Activated CD4-positive, alpha-beta T cell treated with anti-CD3 and anti-CD28 coated beads, Interleukin-2, amount 10 ng/mL, durations not matched to agents 24 days and 14 days (primary cell): ENCODE data around the gene HHIPL2. TPM values are rescaled to one million over a fixed set of nuclear protein-coding genes. Genes with fewer than 3 reads are reported as not detected.
A peak's percentile ranks its signal among the peaks of the same experiment; 100 is the strongest.

Source experiments
- DNase-seq: peaks from one replicate; pipeline ENCODE4 v3.0.0; 2022
- H3K27ac Mint-ChIP-seq: one replicate; pipeline ENCODE4 v1.8.0; 2022; ENCODE audit warnings: mild to moderate bottlenecking, mixed read lengths
- H3K27me3 Mint-ChIP-seq: one replicate; pipeline ENCODE4 v1.8.0; 2022; ENCODE audit warnings: mixed read lengths
- H3K36me3 Mint-ChIP-seq: one replicate; pipeline ENCODE4 v1.8.0; 2022; ENCODE audit warnings: low read depth, mild to moderate bottlenecking, mixed read lengths
- H3K4me1 Mint-ChIP-seq: one replicate; pipeline ENCODE4 v1.8.0; 2021; ENCODE audit warnings: mixed read lengths
- H3K4me3 Mint-ChIP-seq: one replicate; pipeline ENCODE4 v1.8.0; 2022; ENCODE audit warnings: mild to moderate bottlenecking, moderate library complexity, mixed read lengths
- H3K9me3 Mint-ChIP-seq: one replicate; pipeline ENCODE4 v1.8.0; 2021; ENCODE audit warnings: mixed read lengths
- intact Hi-C: fragments of 100-400 bp; cut with micrococcal nuclease; formaldehyde crosslinking; loops from one replicate; pipeline ENCODE4 v1.15.1; 2023
- total RNA-seq: library from RNA; stranded (reverse); gene quantifications from 2 replicates; pipeline ENCODE4 v1.2.3, GENCODE V29; 2022

The HHIPL2 gene
- 0.19 and 0.82 TPM in 2 replicates for total RNA-seq

GRCh38 chr1:222547944-222548671, at the start of gene HHIPL2:
Gene HHIPL2, minus strand, starts transcription at chr1:222548104. Its CDS starts 60 bp downstream, at chr1:222548044.
- DNase-seq: peak; percentile 37
- no peaks in the 10 kb centered on the region for H3K9me3 Mint-ChIP-seq
- no peaks in the 10 kb centered on the region for H3K36me3 Mint-ChIP-seq
- H3K4me1 Mint-ChIP-seq: no peaks in the 10 kb centered on the region
- peaks cover 8% of the 10 kb centered on the region for H3K27me3 Mint-ChIP-seq
- H3K27ac Mint-ChIP-seq: no peak within 1 kb of the TSS
- no peak within 1 kb of the TSS for H3K4me3 Mint-ChIP-seq
- intact Hi-C loops: no loop called here

GRCh38 chr1:222596696-222597095, 48.8 kb upstream of the HHIPL2 start:
- Mint-ChIP-seq H3K4me3 (no peak overlapping the region), H3K36me3 (no peaks in the 10 kb centered on the region), H3K9me3 (no peaks in the 10 kb centered on the region), H3K27ac (no peak overlapping the region), H3K27me3 (peaks cover 18% of the 10 kb centered on the region), H3K4me1 (no peaks in the 10 kb centered on the region)
- intact Hi-C loops: no loop called here
- DNase-seq: no peak

- no peak overlapping the region for H3K4me3 Mint-ChIP-seq
These were observed 46.9 kb upstream of the HHIPL2 start for GRCh38 chr1:222594789-222595188.

GRCh38 chr1:222592171-222592570, 44.3 kb upstream of the HHIPL2 start:
- no peak for DNase-seq
- Mint-ChIP-seq H3K4me1 (peaks cover 24% of the 10 kb centered on the region), H3K9me3 (peaks cover 6% of the 10 kb centered on the region), H3K36me3 (peaks cover 9% of the 10 kb centered on the region), H3K27me3 (peaks cover 7% of the 10 kb centered on the region), H3K27ac (no peak overlapping the region), H3K4me3 (no peak overlapping the region)
- intact Hi-C loops: no loop called here

More at GRCh38 chr1:222594789-222595188, 46.9 kb upstream of the HHIPL2 start:
- intact Hi-C loops: no loop called here
- Mint-ChIP-seq H3K9me3 (peaks cover 6% of the 10 kb centered on the region), H3K36me3 (no peaks in the 10 kb centered on the region), H3K4me1 (peaks cover 6% of the 10 kb centered on the region), H3K27me3 (peaks cover 14% of the 10 kb centered on the region), H3K27ac (no peak overlapping the region)
- no peak for DNase-seq

- Mint-ChIP-seq H3K36me3 (peaks cover 21% of the 10 kb centered on the region), H3K4me3 (peak within 1 kb of the TSS; percentile 96), H3K9me3 (peaks cover 6% of the 10 kb centered on the region), H3K27ac (peak within 1 kb of the TSS; percentile 95), H3K4me1 (peaks cover 33% of the 10 kb centered on the region), H3K27me3 (peaks cover 4% of the 10 kb centered on the region)
- peak; percentile 95 for DNase-seq
- intact Hi-C loops: loop anchor here (1.0 kb wide), 3 partner anchors 28 to 123 kb away; partner anchors contain the start of genes AIDA and BROX
These were observed 41.8 kb upstream of the HHIPL2 start, which contains the start of gene TAF1A for GRCh38 chr1:222589462-222590302. Gene TAF1A, minus strand, starts transcription at chr1:222589933.

- Mint-ChIP-seq H3K4me1 (peaks cover 33% of the 10 kb centered on the region), H3K27ac (no peak overlapping the region), H3K27me3 (peaks cover 4% of the 10 kb centered on the region), H3K36me3 (peaks cover 28% of the 10 kb centered on the region), H3K9me3 (peaks cover 6% of the 10 kb centered on the region), H3K4me3 (peak overlapping the region; percentile 60)
- no peak for DNase-seq
- intact Hi-C loops: no loop called here
These were observed 40.2 kb upstream of the HHIPL2 start for GRCh38 chr1:222588135-222588534.

GRCh38 chr1:222586842-222587241, 38.9 kb upstream of the HHIPL2 start:
- H3K9me3 Mint-ChIP-seq: peaks cover 6% of the 10 kb centered on the region
- intact Hi-C loops: no loop called here
- no peak for DNase-seq
- peaks cover 36% of the 10 kb centered on the region for H3K4me1 Mint-ChIP-seq
- H3K36me3 Mint-ChIP-seq: peaks cover 40% of the 10 kb centered on the region
- H3K4me3 Mint-ChIP-seq: peak overlapping the region; percentile 31
- no peak overlapping the region for H3K27ac Mint-ChIP-seq
- H3K27me3 Mint-ChIP-seq: peaks cover 1% of the 10 kb centered on the region

GRCh38 chr1:222583079-222583478, 35.2 kb upstream of the HHIPL2 start:
- H3K9me3 Mint-ChIP-seq: no peaks in the 10 kb centered on the region
- no peak overlapping the region for H3K27ac Mint-ChIP-seq
- peaks cover 45% of the 10 kb centered on the region for H3K36me3 Mint-ChIP-seq
- peaks cover 18% of the 10 kb centered on the region for H3K4me1 Mint-ChIP-seq
- intact Hi-C loops: no loop called here
- DNase-seq: no peak
- no peak overlapping the region for H3K4me3 Mint-ChIP-seq
- no peaks in the 10 kb centered on the region for H3K27me3 Mint-ChIP-seq

GRCh38 chr1:222582099-222582774, 34.3 kb upstream of the HHIPL2 start:
- intact Hi-C loops: no loop called here
- no peaks in the 10 kb centered on the region for H3K9me3 Mint-ChIP-seq
- no peaks in the 10 kb centered on the region for H3K27me3 Mint-ChIP-seq
- DNase-seq: no peak
- H3K4me3 Mint-ChIP-seq: no peak overlapping the region
- peaks cover 44% of the 10 kb centered on the region for H3K36me3 Mint-ChIP-seq
- H3K27ac Mint-ChIP-seq: no peak overlapping the region
- peaks cover 13% of the 10 kb centered on the region for H3K4me1 Mint-ChIP-seq

GRCh38 chr1:222579316-222579715, 31.4 kb upstream of the HHIPL2 start:
- no peak for DNase-seq
- Mint-ChIP-seq H3K9me3 (no peaks in the 10 kb centered on the region), H3K27ac (no peak overlapping the region), H3K27me3 (no peaks in the 10 kb centered on the region), H3K4me3 (no peak overlapping the region), H3K36me3 (peaks cover 41% of the 10 kb centered on the region), H3K4me1 (peaks cover 3% of the 10 kb centered on the region)
- intact Hi-C loops: no loop called here

GRCh38 chr1:222570837-222571236, 22.9 kb upstream of the HHIPL2 start:
- Mint-ChIP-seq H3K27me3 (no peaks in the 10 kb centered on the region), H3K27ac (no peak overlapping the region), H3K4me1 (no peaks in the 10 kb centered on the region), H3K9me3 (no peaks in the 10 kb centered on the region), H3K4me3 (no peak overlapping the region), H3K36me3 (peaks cover 43% of the 10 kb centered on the region)
- no peak for DNase-seq
- intact Hi-C loops: no loop called here

GRCh38 chr1:222561656-222562055, 13.8 kb upstream of the HHIPL2 start:
- Mint-ChIP-seq H3K36me3 (peaks cover 26% of the 10 kb centered on the region), H3K9me3 (no peaks in the 10 kb centered on the region), H3K4me1 (no peaks in the 10 kb centered on the region), H3K27me3 (no peaks in the 10 kb centered on the region), H3K4me3 (no peak overlapping the region), H3K27ac (no peak overlapping the region)
- intact Hi-C loops: no loop called here
- no peak for DNase-seq

- Mint-ChIP-seq H3K4me1 (no peaks in the 10 kb centered on the region), H3K9me3 (no peaks in the 10 kb centered on the region), H3K4me3 (no peak overlapping the region), H3K36me3 (peaks cover 25% of the 10 kb centered on the region), H3K27me3 (no peaks in the 10 kb centered on the region), H3K27ac (no peak overlapping the region)
- intact Hi-C loops: no loop called here
- DNase-seq: no peak
These were observed 9.7 kb upstream of the HHIPL2 start for GRCh38 chr1:222557574-222557973.

- DNase-seq: no peak
- intact Hi-C loops: no loop called here
- Mint-ChIP-seq H3K27ac (no peak overlapping the region), H3K9me3 (no peaks in the 10 kb centered on the region), H3K4me1 (no peaks in the 10 kb centered on the region), H3K27me3 (no peaks in the 10 kb centered on the region), H3K4me3 (no peak overlapping the region), H3K36me3 (peaks cover 24% of the 10 kb centered on the region)
These were observed 9.2 kb upstream of the HHIPL2 start for GRCh38 chr1:222557148-222557547.
